ENCODE results near the gene DSG4. TPM values are rescaled to one million over a fixed set of nuclear protein-coding genes. Genes with fewer than 3 reads are reported as not detected.

The DSG4 gene
- total and polyA plus RNA-seq, 9 of the 15 experiments (the other 6 are each of a cell fraction or from before 2014, with no cell fraction given), result not detected

- Histone ChIP-seq H3K9me1 (ENCODE audit: control insufficient read depth, insufficient read depth, low read length) (no peaks in the 10 kb centered on the region), H3K79me2 (ENCODE audit: control insufficient read depth, insufficient read depth, low read length) (no peaks in the 10 kb centered on the region), H4K20me1 (replicated peaks; ENCODE audit: control insufficient read depth, insufficient read depth, low read length) (no peaks in the 10 kb centered on the region), H3K27me3 (ENCODE audit: control insufficient read depth in 2 of 2, insufficient read depth in 2 of 2, low read length in 2 of 2) (no peaks in the 10 kb centered on the region), H3K36me3 (ENCODE audit: control insufficient read depth, insufficient read depth, low read length) (no peaks in the 10 kb centered on the region), H3K9me3 (replicated peaks; ENCODE audit: control insufficient read depth, insufficient read depth, low read depth, low read length) (no peaks in the 10 kb centered on the region), H2AFZ (ENCODE audit: low read depth, low read length) (no peak overlapping the region), H3K4me1 (replicated peaks in 1 of 2; ENCODE audit: control insufficient read depth in 2 of 2, insufficient read depth in 2 of 2, low read length in 2 of 2) (no peaks in the 10 kb centered on the region), H3K9ac (ENCODE audit: insufficient read depth in 1 of 2, low read depth in 2 of 2, low read length in 2 of 2) (no peak overlapping the region), H3K27ac (ENCODE audit: extremely low read depth, low read depth, low read length) (no peak overlapping the region), H3K4me2 (ENCODE audit: insufficient read depth, low read length) (no peak overlapping the region), H3K4me3 (no peak overlapping the region)
- ATAC-seq (no peak), DNase-seq (ENCODE audit: extremely low read depth in 1 of 4, low spot score in 3 of 4) (no peak), FAIRE-seq (no peak)
- POLR2A ChIA-PET, result no interaction called here
- in situ Hi-C loops (cut with MboI) (no loop called here), intact Hi-C loops (cut with micrococcal nuclease) (no loop called here)
- WGBS (ENCODE audit: insufficient coverage, low coverage, missing lambda C conversion rate), result 7% methylated on average over 5 of the region's 5 CpGs
- TF ChIP-seq LARP7 (IDR thresholded peaks at IDR 0.05) (no peak), ZNF395 (CRISPR knock-in tag; IDR thresholded peaks at IDR 0.05) (no peak), FOXP1 (CRISPR knock-in tag; IDR thresholded peaks at IDR 0.05) (no peak)
- CTCF ChIA-PET (ENCODE audit: low intra/inter-chr PET ratio), result no interaction called here
- BruUV-seq (replicated peaks), result no TSS peak
Observed at GRCh38 chr18:31426871-31427406, 50.4 kb downstream of the DSG4 start.

DNA sequence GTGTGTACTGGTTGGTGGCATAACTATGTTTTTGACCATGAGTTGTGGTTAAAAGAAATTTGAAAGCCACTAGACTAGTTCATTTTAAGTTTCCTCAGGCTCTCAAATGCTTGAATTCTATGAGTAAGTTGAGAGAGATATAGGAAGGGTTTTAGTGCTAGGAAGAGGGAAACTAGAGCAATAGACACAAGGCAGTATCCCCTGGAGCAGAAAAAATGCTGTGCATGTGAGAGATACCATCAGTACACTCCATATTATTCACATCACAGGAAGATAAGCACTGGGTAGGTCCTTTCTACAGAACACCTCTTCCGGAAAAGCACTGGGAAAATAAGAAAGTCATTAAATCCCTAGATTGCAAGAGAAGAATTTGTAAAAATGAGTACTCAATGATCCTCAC, 51.6 kb downstream of the DSG4 start:
- in situ Hi-C loops (cut with MboI), result no loop called here
- POLR2A ChIA-PET, result no interaction called here
- TF ChIP-seq MCM5 (IDR thresholded peaks at IDR 0.05; ENCODE audit: low read depth) (no peak), GABPA (tag; conservative IDR thresholded peaks at IDR 0.05; ENCODE audit: low read depth) (no peak), PHB (CRISPR knock-in tag; IDR thresholded peaks at IDR 0.05) (no peak), ILF3 (IDR thresholded peaks at IDR 0.05; ENCODE audit: borderline replicate concordance) (no peak), GATAD2B (IDR thresholded peaks at IDR 0.05; ENCODE audit: borderline replicate concordance) (no peak), SETDB1 (IDR thresholded peaks at IDR 0.05; ENCODE audit: low read length) (no peak), ZNF143 (CRISPR knock-in tag; IDR thresholded peaks at IDR 0.05) (no peak), SAFB2 (IDR thresholded peaks at IDR 0.05; ENCODE audit: borderline replicate concordance, low read depth, low read length, severe bottlenecking) (no peak), ZNF175 (CRISPR knock-in tag; IDR thresholded peaks at IDR 0.05; ENCODE audit: low read depth) (no peak), ZFX (CRISPR knock-in tag; IDR thresholded peaks at IDR 0.05) (no peak), ZNF830 (CRISPR knock-in tag; IDR thresholded peaks at IDR 0.05) (no peak), ZNF780A (CRISPR knock-in tag; IDR thresholded peaks at IDR 0.05) (no peak)
- TF ChIP-seq, protein P1, sequence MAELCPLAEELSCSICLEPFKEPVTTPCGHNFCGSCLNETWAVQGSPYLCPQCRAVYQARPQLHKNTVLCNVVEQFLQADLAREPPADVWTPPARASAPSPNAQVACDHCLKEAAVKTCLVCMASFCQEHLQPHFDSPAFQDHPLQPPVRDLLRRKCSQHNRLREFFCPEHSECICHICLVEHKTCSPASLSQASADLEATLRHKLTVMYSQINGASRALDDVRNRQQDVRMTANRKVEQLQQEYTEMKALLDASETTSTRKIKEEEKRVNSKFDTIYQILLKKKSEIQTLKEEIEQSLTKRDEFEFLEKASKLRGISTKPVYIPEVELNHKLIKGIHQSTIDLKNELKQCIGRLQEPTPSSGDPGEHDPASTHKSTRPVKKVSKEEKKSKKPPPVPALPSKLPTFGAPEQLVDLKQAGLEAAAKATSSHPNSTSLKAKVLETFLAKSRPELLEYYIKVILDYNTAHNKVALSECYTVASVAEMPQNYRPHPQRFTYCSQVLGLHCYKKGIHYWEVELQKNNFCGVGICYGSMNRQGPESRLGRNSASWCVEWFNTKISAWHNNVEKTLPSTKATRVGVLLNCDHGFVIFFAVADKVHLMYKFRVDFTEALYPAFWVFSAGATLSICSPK (IDR thresholded peaks at IDR 0.05; ENCODE audit: borderline replicate concordance), result no peak

More for the DNA sequence above, 51.6 kb downstream of the DSG4 start:
- no peak overlapping the region for H3K27ac ChIP-seq (ENCODE audit: extremely low read depth, low read depth, low read length)
- 12% methylated on average over 1 of the region's 1 CpG for WGBS (ENCODE audit: insufficient coverage, low coverage, missing lambda C conversion rate)
- CTCF ChIA-PET (ENCODE audit: low intra/inter-chr PET ratio), result no interaction called here
- H3K4me2 ChIP-seq (ENCODE audit: insufficient read depth, low read length), result no peak overlapping the region
- no peak for ATAC-seq
- DNase-seq (ENCODE audit: extremely low read depth in 1 of 4, low spot score in 3 of 4), result no peak
- H3K9ac ChIP-seq (ENCODE audit: insufficient read depth in 1 of 2, low read depth in 2 of 2, low read length in 2 of 2), result no peak overlapping the region
- no TSS peak for BruUV-seq (replicated peaks)
- H3K9me3 ChIP-seq (replicated peaks; ENCODE audit: control insufficient read depth, insufficient read depth, low read depth, low read length), result no peaks in the 10 kb centered on the region
- no peaks in the 10 kb centered on the region for H3K27me3 ChIP-seq (ENCODE audit: control insufficient read depth in 2 of 2, insufficient read depth in 2 of 2, low read length in 2 of 2)
- FAIRE-seq, result no peak
- no peaks in the 10 kb centered on the region for H3K36me3 ChIP-seq (ENCODE audit: control insufficient read depth, insufficient read depth, low read length)
- H2AFZ ChIP-seq (ENCODE audit: low read depth, low read length), result no peak overlapping the region
- H3K4me1 ChIP-seq (replicated peaks in 1 of 2; ENCODE audit: control insufficient read depth in 2 of 2, insufficient read depth in 2 of 2, low read length in 2 of 2), result no peaks in the 10 kb centered on the region
- no peak overlapping the region for H3K4me3 ChIP-seq
- H3K9me1 ChIP-seq (ENCODE audit: control insufficient read depth, insufficient read depth, low read length), result no peaks in the 10 kb centered on the region
- intact Hi-C loops (cut with micrococcal nuclease), result no loop called here
- H3K79me2 ChIP-seq (ENCODE audit: control insufficient read depth, insufficient read depth, low read length), result no peaks in the 10 kb centered on the region
- no peaks in the 10 kb centered on the region for H4K20me1 ChIP-seq (replicated peaks; ENCODE audit: control insufficient read depth, insufficient read depth, low read length)

All from K562 (cell line).